Measurements from ENCODE around the gene SH3BP5L. TPM values are rescaled to one million over a fixed set of nuclear protein-coding genes. Genes with fewer than 3 reads are reported as not detected.

The SH3BP5L gene
- total RNA-seq: 10 to 100 TPM; 11.5 to 18.9 (median 13.4) TPM

GRCh38 chr1:248825909-248826760 is at the start of gene SH3BP5L:
Gene SH3BP5L (minus strand): TSS chr1:248825915. CDS start chr1:248824935, 980 bp downstream.
- Histone ChIP-seq H3K4me3 (peak within 1 kb of the TSS; percentile 74 to 96 (median 90)), H3K36me3 (no peaks in the 10 kb centered on the region), H3K9me3 (no peaks in the 10 kb centered on the region), H3K4me1 (peaks cover 5 to 19% of the 10 kb centered on the region in 2 donors), H3K27ac (peak within 1 kb of the TSS; percentile 96 to 98), H3K27me3 (no peaks in the 10 kb centered on the region)
- DNase-seq (ENCODE audit: low spot score in 2 of 2): peak; percentile 89 to 92
- intact Hi-C loops (cut with DNase I; ENCODE audit: low total_unique reads): no loop called here
- TF ChIP-seq POLR2A (IDR thresholded peaks at IDR 0.05) (peak; percentile 95), CTCF (IDR thresholded peaks at IDR 0.05) (peak in 2 of 3 donors; percentile 51 to 56), POLR2AphosphoS5 (IDR thresholded peaks at IDR 0.05) (peak; percentile 82 to 94 (median 92))

GRCh38 chr1:248873993-248874533 is 48.3 kb upstream of the SH3BP5L start:
- no peaks in the 10 kb centered on the region for H3K27me3 ChIP-seq
- H3K4me1 ChIP-seq: peaks cover 0 to 3% of the 10 kb centered on the region in 2 donors
- no peaks in the 10 kb centered on the region for H3K36me3 ChIP-seq
- H3K4me3 ChIP-seq: peak overlapping the region; percentile 65 to 84 (median 79)
- TF ChIP-seq POLR2AphosphoS5 (IDR thresholded peaks at IDR 0.05) (peak in 2 of 3 donors; percentile 34 to 62), CTCF (IDR thresholded peaks at IDR 0.05) (no peak)
- peak; percentile 68 to 72 for DNase-seq (ENCODE audit: low spot score in 2 of 2)
- H3K9me3 ChIP-seq: no peaks in the 10 kb centered on the region
- intact Hi-C loops (cut with DNase I; ENCODE audit: low total_unique reads): no loop called here
- H3K27ac ChIP-seq: peak overlapping the region; percentile 97 to 99

DNA sequence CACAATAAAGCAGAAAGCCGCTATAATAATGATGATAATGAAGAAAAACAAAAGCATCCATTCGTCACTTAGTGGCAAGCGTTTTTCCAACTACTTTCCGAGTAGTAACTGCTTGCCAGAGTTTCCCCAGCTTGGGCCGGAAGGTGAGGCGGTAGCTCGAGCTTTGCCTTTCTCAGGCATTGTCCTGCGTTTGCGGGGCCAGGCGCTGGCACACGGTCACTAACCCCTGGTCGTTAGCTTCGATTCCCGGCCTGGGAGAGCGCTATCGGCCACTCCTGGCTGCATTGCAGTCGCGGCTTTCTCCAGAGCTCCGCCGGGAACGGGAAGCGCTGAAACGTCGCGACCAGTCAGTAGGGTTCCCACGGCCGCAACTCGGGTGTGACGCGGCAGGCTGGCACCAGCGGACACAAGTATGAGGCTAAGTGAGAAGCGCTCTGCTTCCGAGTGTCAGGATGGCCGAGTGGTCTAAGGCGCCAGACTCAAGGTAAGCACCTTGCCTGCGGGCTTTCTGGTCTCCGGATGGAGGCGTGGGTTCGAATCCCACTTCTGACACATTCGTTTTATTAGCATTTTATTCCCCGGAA is 47.8 kb upstream of the SH3BP5L start:
- H3K4me1 ChIP-seq: peaks cover 0 to 3% of the 10 kb centered on the region in 2 donors
- no peaks in the 10 kb centered on the region for H3K27me3 ChIP-seq
- TF ChIP-seq CTCF (IDR thresholded peaks at IDR 0.05): no peak
- peak; percentile 26 for TF ChIP-seq POLR2A (IDR thresholded peaks at IDR 0.05)
- peak; percentile 21 to 84 (median 80) for TF ChIP-seq POLR2AphosphoS5 (IDR thresholded peaks at IDR 0.05)
- peak overlapping the region; percentile 97 to 99 for H3K27ac ChIP-seq
- H3K9me3 ChIP-seq: no peaks in the 10 kb centered on the region
- intact Hi-C loops (cut with DNase I; ENCODE audit: low total_unique reads): no loop called here
- H3K36me3 ChIP-seq: no peaks in the 10 kb centered on the region
- peak; percentile 96 for DNase-seq (ENCODE audit: low spot score in 2 of 2)
- peak overlapping the region; percentile 65 to 84 (median 79) for H3K4me3 ChIP-seq

- no peaks in the 10 kb centered on the region for H3K27me3 ChIP-seq
- H3K4me1 ChIP-seq: peaks cover 0 to 3% of the 10 kb centered on the region in 2 donors
- peak in 1 of 2 donors; percentile 46 for DNase-seq (ENCODE audit: low spot score in 2 of 2)
- peak overlapping the region; percentile 65 to 84 (median 79) for H3K4me3 ChIP-seq
- H3K27ac ChIP-seq: peak overlapping the region; percentile 97 to 99
- intact Hi-C loops (cut with DNase I; ENCODE audit: low total_unique reads): no loop called here
- no peaks in the 10 kb centered on the region for H3K36me3 ChIP-seq
- peak in 1 of 3 donors; percentile 8 for TF ChIP-seq POLR2AphosphoS5 (IDR thresholded peaks at IDR 0.05)
- TF ChIP-seq CTCF (IDR thresholded peaks at IDR 0.05): no peak
- H3K9me3 ChIP-seq: no peaks in the 10 kb centered on the region
Observed at GRCh38 chr1:248872752-248873408, 47.2 kb upstream of the SH3BP5L start.

Measured in breast epithelium (tissue), 4 donors.